OCI-LY7 (cell line): Measurements from ENCODE around the gene FYN. TPM values are rescaled to one million over a fixed set of nuclear protein-coding genes. Genes with fewer than 3 reads are reported as not detected.

Source experiments
- BruUV-seq: library from RNA; stranded (reverse); fragments of 400-500 nt; replicated peaks from 2 replicates; lab custom pipeline; 2021; lab: Mats Ljungman, UMichigan
- CTCF ChIA-PET: fragments of 300-600 bp; sonication (Branson Sonifier 250); formaldehyde crosslinking; loops from one replicate; lab custom pipeline; 2022; ENCODE audit warnings: antibody characterized with exemption; ENCODE audit not compliant: unreplicated experiment; lab: Charles Lee
- POLR2A ChIA-PET: fragments of 300-600 bp; sonication (Branson Sonifier 250); formaldehyde crosslinking; loops from one replicate; lab custom pipeline; 2022; ENCODE audit warnings: antibody characterized with exemption; lab: Charles Lee
- DNase-seq: peaks from one replicate; pipeline ENCODE4 v3.0.0-alpha.2; 2015; ENCODE audit warnings: low spot score
- H2AFZ ChIP-seq: fragments of 200-600 bp; sonication (generic), shearing (Covaris generic); 2 replicates; pipeline ENCODE4 v1.6.1; 2014; ENCODE audit warnings: mild to moderate bottlenecking, antibody characterized with exemption, low read length, moderate library complexity
- H3K27ac ChIP-seq: fragments of 200-600 bp; sonication (generic); 2 replicates; pipeline ENCODE4 v1.5.1; 2014; ENCODE audit warnings: mixed run types, low read depth, mild to moderate bottlenecking, moderate library complexity, low read length, inconsistent platforms; ENCODE audit not compliant: poor library complexity, severe bottlenecking
- H3K36me3 ChIP-seq: fragments of 200-600 bp; sonication (generic); 2 replicates; pipeline ENCODE4 v1.6.1; 2014; ENCODE audit warnings: mild to moderate bottlenecking, antibody characterized with exemption, low read length, moderate library complexity, mixed read lengths; ENCODE audit not compliant: insufficient read depth
- H3K4me1 ChIP-seq: fragments of 200-600 bp; sonication (generic); 2 replicates; pipeline ENCODE4 v1.5.1; 2014; ENCODE audit warnings: mild to moderate bottlenecking, low read length; ENCODE audit not compliant: insufficient read depth, poor library complexity, severe bottlenecking
- H3K4me2 ChIP-seq: fragments of 200-600 bp; sonication (generic); 2 replicates; pipeline ENCODE4 v1.6.1; 2014; ENCODE audit warnings: mild to moderate bottlenecking, low read length
- H3K4me3 ChIP-seq: fragments of 200-600 bp; sonication (generic); 2 replicates; pipeline ENCODE4 v1.5.1; 2014; ENCODE audit warnings: mild to moderate bottlenecking, low read depth, low read length; ENCODE audit not compliant: poor library complexity, severe bottlenecking
- H3K79me2 ChIP-seq: fragments of 200-600 bp; sonication (generic); 2 replicates; pipeline ENCODE4 v1.6.1; 2016; ENCODE audit warnings: low read depth, mild to moderate bottlenecking, low read length, moderate library complexity, mixed read lengths; ENCODE audit not compliant: insufficient read depth
- H3K9me2 ChIP-seq: fragments of 200-600 bp; sonication (generic); 2 replicates; pipeline ENCODE4 v1.6.1; 2016; ENCODE audit warnings: mild to moderate bottlenecking, low read length, mixed read lengths; ENCODE audit not compliant: insufficient read depth
- H3K9me3 ChIP-seq: fragments of 200-600 bp; sonication (generic); 2 replicates; pipeline ENCODE4 v1.6.1; 2014; ENCODE audit warnings: mild to moderate bottlenecking, mixed run types, low read length, mixed read lengths
- H4K20me1 ChIP-seq: fragments of 200-600 bp; sonication (generic); 2 replicates; pipeline ENCODE4 v1.6.1; 2014; ENCODE audit warnings: mild to moderate bottlenecking, antibody characterized with exemption, low read length, moderate library complexity, mixed read lengths; ENCODE audit not compliant: insufficient read depth
- EZH2phosphoT487 ChIP-seq: fragments of 200-600 bp; sonication (generic); IDR thresholded peaks from 2 replicates; pipeline ENCODE4 v1.6.1; 2018; ENCODE audit warnings: low read depth, borderline replicate concordance, mild to moderate bottlenecking, mixed run types, antibody characterized with exemption, low read length, moderate library complexity, mixed read lengths
- intact Hi-C: fragments of 100-400 bp; cut with micrococcal nuclease; formaldehyde crosslinking; loops from one replicate; pipeline ENCODE4 v1.10.0; 2022; ENCODE audit not compliant: unreplicated experiment
- total RNA-seq, 2 experiments: library from RNA; depleted of rRNA in 1 of 2; stranded (reverse); fragments of >200 nt in 1 of 2; shearing (Covaris generic) in 1 of 2; gene quantifications; 2 replicates each; pipeline ENCODE4 v1.2.3, GENCODE V29; 2014 to 2022
- TF ChIP-seq, protein P1 (sequence below): fragments of 200-600 bp; sonication (generic); conservative IDR thresholded peaks from 2 replicates; pipeline ENCODE4 v1.5.1; 2014; ENCODE audit warnings: mild to moderate bottlenecking, antibody characterized with exemption, low read length, moderate library complexity, mixed read lengths

FYN gene
- total RNA-seq, 2 experiments from 2014 or later: 57.3 to 92.9 TPM

GRCh38 chr6:111771629-111772028, 101.6 kb downstream of the FYN start:
- Histone ChIP-seq H3K27ac (no peak overlapping the region), H3K4me2 (no peak overlapping the region)
- intact Hi-C loops: no loop called here

DNA sequence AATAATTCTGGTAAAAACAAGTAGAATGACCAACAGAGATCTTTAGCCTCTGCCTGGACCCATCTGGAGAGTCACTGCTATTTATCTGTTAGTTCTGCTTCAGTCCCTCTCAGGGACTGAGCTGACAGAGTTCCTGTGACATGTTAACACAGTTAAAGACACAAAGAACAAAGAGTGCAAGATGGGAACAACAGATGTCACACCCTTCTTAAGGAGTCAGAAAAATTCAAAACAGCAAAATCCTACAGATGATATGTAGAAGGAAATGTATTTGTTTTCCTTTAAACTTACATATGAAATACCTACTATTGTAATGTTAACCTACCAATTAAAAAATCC, 102.2 kb downstream of the FYN start:
- TF ChIP-seq, protein P1, sequence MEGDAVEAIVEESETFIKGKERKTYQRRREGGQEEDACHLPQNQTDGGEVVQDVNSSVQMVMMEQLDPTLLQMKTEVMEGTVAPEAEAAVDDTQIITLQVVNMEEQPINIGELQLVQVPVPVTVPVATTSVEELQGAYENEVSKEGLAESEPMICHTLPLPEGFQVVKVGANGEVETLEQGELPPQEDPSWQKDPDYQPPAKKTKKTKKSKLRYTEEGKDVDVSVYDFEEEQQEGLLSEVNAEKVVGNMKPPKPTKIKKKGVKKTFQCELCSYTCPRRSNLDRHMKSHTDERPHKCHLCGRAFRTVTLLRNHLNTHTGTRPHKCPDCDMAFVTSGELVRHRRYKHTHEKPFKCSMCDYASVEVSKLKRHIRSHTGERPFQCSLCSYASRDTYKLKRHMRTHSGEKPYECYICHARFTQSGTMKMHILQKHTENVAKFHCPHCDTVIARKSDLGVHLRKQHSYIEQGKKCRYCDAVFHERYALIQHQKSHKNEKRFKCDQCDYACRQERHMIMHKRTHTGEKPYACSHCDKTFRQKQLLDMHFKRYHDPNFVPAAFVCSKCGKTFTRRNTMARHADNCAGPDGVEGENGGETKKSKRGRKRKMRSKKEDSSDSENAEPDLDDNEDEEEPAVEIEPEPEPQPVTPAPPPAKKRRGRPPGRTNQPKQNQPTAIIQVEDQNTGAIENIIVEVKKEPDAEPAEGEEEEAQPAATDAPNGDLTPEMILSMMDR: no peak
- TF ChIP-seq EZH2phosphoT487: no peak
- no peak for DNase-seq
- no peak overlapping the region for H2AFZ ChIP-seq
- H3K4me2 ChIP-seq: no peak overlapping the region
- no peak overlapping the region for H3K27ac ChIP-seq
- intact Hi-C loops: no loop called here
- H3K4me1 ChIP-seq: peaks cover 17% of the 10 kb centered on the region
- BruUV-seq: no TSS peak
- no peaks in the 10 kb centered on the region for H3K9me3 ChIP-seq
- POLR2A ChIA-PET: interaction anchor here (1.1 kb wide), 1 partner anchor 18 kb away, joined by 3 read pairs; no protein-coding TSS in a partner anchor
- no peaks in the 10 kb centered on the region for H3K9me2 ChIP-seq
- CTCF ChIA-PET: no interaction called here
- H3K4me3 ChIP-seq: no peak overlapping the region
- H3K79me2 ChIP-seq: no peaks in the 10 kb centered on the region
- H3K36me3 ChIP-seq: no peaks in the 10 kb centered on the region; the same call in 1 of the 2 replicates
- no peaks in the 10 kb centered on the region for H4K20me1 ChIP-seq

More at GRCh38 chr6:111771629-111772028, 101.6 kb downstream of the FYN start:
- DNase-seq: no peak
- H3K4me3 ChIP-seq: no peak overlapping the region
- H4K20me1 ChIP-seq: no peaks in the 10 kb centered on the region
- no peaks in the 10 kb centered on the region for H3K79me2 ChIP-seq
- BruUV-seq: no TSS peak
- no peak overlapping the region for H2AFZ ChIP-seq
- TF ChIP-seq, protein P1: no peak
- no peak for TF ChIP-seq EZH2phosphoT487
- H3K9me2 ChIP-seq: no peaks in the 10 kb centered on the region
- peaks cover 11% of the 10 kb centered on the region for H3K4me1 ChIP-seq
- no peaks in the 10 kb centered on the region for H3K9me3 ChIP-seq
- CTCF ChIA-PET: interaction anchor here (0.6 kb wide), 1 partner anchor 78 kb away, joined by 4 read pairs; no protein-coding TSS in a partner anchor
- H3K36me3 ChIP-seq: no peaks in the 10 kb centered on the region; the same call in 1 of the 2 replicates
- POLR2A ChIA-PET: interaction anchor here (0.6 kb wide), 1 partner anchor 64 kb away, joined by 4 read pairs; no protein-coding TSS in a partner anchor

DNA sequence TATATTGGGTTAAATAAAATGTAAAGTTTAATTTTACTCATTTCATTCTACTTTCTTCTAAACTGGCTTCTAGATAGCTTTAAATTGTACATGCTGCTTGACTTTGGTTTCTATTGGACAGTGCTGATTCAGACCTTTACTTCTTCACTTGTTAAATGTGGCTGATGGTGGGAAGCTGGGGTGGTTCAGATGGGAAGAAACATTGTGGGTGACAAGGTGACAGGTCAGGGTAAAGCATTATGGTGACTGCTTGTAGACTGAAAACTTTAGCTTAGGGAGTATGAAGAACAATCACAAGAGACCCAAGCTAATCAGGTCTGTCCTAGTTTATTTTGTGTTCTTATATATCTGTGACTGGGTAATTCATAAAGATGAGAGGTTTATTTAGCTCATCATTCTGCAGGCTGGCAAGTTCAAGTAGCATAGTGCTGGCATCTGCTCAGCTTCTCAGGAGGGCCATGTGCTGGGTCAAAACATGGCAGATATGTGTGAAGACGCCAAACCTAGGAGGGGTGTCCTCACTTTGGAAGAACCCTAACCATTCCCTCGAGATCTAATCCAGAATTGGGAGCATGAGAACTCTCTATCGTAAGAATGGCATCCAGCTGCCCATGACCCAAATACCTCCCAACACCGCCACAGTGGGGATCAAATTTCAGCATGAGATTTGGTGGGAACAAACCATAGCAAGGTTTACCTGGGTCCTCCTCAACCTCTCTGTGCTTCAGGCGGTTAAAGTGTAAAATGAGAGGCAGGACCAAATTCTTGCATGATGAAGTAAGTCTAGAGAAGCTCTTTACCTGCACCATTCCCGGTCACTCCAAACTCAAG, 102.8 kb downstream of the FYN start:
- POLR2A ChIA-PET: interaction anchor here (0.5 to 1.5 kb wide), 7 partner anchors 9 to 718 kb away, joined by 3 to 4 read pairs (median 3); no protein-coding TSS in a partner anchor
- BruUV-seq: no TSS peak
- CTCF ChIA-PET: interaction anchor here (0.9 kb wide), 1 partner anchor 9 kb away, joined by 3 read pairs; no protein-coding TSS in a partner anchor
- Histone ChIP-seq H2AFZ (no peak overlapping the region), H3K36me3 (peaks cover 4% of the 10 kb centered on the region; the same call in 1 of the 2 replicates), H3K4me1 (peaks cover 23% of the 10 kb centered on the region), H3K4me2 (no peak overlapping the region), H3K9me3 (no peaks in the 10 kb centered on the region), H3K27ac (no peak overlapping the region), H3K79me2 (no peaks in the 10 kb centered on the region), H4K20me1 (no peaks in the 10 kb centered on the region), H3K9me2 (no peaks in the 10 kb centered on the region), H3K4me3 (no peak overlapping the region)
- DNase-seq: no peak
- intact Hi-C loops: no loop called here
- TF ChIP-seq EZH2phosphoT487: no peak
- TF ChIP-seq, protein P1: no peak
